ENCODE measurements around the gene THSD1.
"Not testable (repeated sequence)": the region's sequence is repeated elsewhere in the genome, so short reads cannot be mapped to it uniquely, and the experiment has no call there.

The THSD1 gene

GRCh38 chr13:52377898-52378297 lies 28.1 kb downstream of the THSD1 start:
- Histone ChIP-seq H3K27ac (ENCODE audit: low read length) (no peak overlapping the region), H3K27me3 (ENCODE audit: insufficient read depth, low read length) (no peaks in the 10 kb centered on the region), H3K4me1 (ENCODE audit: insufficient read depth, low read length) (no peaks in the 10 kb centered on the region), H3K9me3 (ENCODE audit: insufficient read depth, low read depth, low read length) (no peaks in the 10 kb centered on the region), H3K9ac (ENCODE audit: low read depth, low read length) (no peak overlapping the region), H3K36me3 (ENCODE audit: insufficient read depth, low read depth, low read length) (no peaks in the 10 kb centered on the region), H3K4me3 (ENCODE audit: low read length) (no peak overlapping the region)

- no peaks in the 10 kb centered on the region for H3K36me3 ChIP-seq (ENCODE audit: insufficient read depth, low read depth, low read length)
- no peaks in the 10 kb centered on the region for H3K9me3 ChIP-seq (ENCODE audit: insufficient read depth, low read depth, low read length)
- no peaks in the 10 kb centered on the region for H3K27me3 ChIP-seq (ENCODE audit: insufficient read depth, low read length)
- H3K27ac ChIP-seq (ENCODE audit: low read length): no peak overlapping the region
- H3K4me3 ChIP-seq (ENCODE audit: low read length): no peak overlapping the region
- H3K4me1 ChIP-seq (ENCODE audit: insufficient read depth, low read length): no peaks in the 10 kb centered on the region
- H3K9ac ChIP-seq (ENCODE audit: low read depth, low read length): no peak overlapping the region
Measured at GRCh38 chr13:52374873-52375411, 31.0 kb downstream of the THSD1 start.

- Histone ChIP-seq H3K36me3 (ENCODE audit: insufficient read depth, low read depth, low read length) (no peaks in the 10 kb centered on the region), H3K4me1 (ENCODE audit: insufficient read depth, low read length) (no peaks in the 10 kb centered on the region), H3K9ac (ENCODE audit: low read depth, low read length) (no peak overlapping the region), H3K27ac (ENCODE audit: low read length) (no peak overlapping the region), H3K27me3 (ENCODE audit: insufficient read depth, low read length) (no peaks in the 10 kb centered on the region), H3K9me3 (ENCODE audit: insufficient read depth, low read depth, low read length) (no peaks in the 10 kb centered on the region), H3K4me3 (ENCODE audit: low read length) (no peak overlapping the region)
Measured at GRCh38 chr13:52374389-52374788, 31.6 kb downstream of the THSD1 start.

- not testable (repeated sequence) for H3K4me3 ChIP-seq (ENCODE audit: low read length); H3K4me1 ChIP-seq (ENCODE audit: insufficient read depth, low read length); H3K27ac ChIP-seq (ENCODE audit: low read length); H3K9me3 ChIP-seq (ENCODE audit: insufficient read depth, low read depth, low read length); H3K27me3 ChIP-seq (ENCODE audit: insufficient read depth, low read length); H3K9ac ChIP-seq (ENCODE audit: low read depth, low read length); H3K36me3 ChIP-seq (ENCODE audit: insufficient read depth, low read depth, low read length)
Measured at GRCh38 chr13:52373277-52373676, 32.7 kb downstream of the THSD1 start.

- H3K4me3 ChIP-seq (ENCODE audit: low read length): no peak overlapping the region
Measured at GRCh38 chr13:52371736-52372247, 34.2 kb downstream of the THSD1 start.

GRCh38 chr13:52366291-52366690 lies 39.7 kb downstream of the THSD1 start:
- no peaks in the 10 kb centered on the region for H3K9me3 ChIP-seq (ENCODE audit: insufficient read depth, low read depth, low read length)
- no peak overlapping the region for H3K27ac ChIP-seq (ENCODE audit: low read length)
- no peaks in the 10 kb centered on the region for H3K36me3 ChIP-seq (ENCODE audit: insufficient read depth, low read depth, low read length)
- no peak overlapping the region for H3K4me3 ChIP-seq (ENCODE audit: low read length)
- no peak overlapping the region for H3K9ac ChIP-seq (ENCODE audit: low read depth, low read length)
- H3K27me3 ChIP-seq (ENCODE audit: insufficient read depth, low read length): no peaks in the 10 kb centered on the region
- H3K4me1 ChIP-seq (ENCODE audit: insufficient read depth, low read length): no peaks in the 10 kb centered on the region

More at GRCh38 chr13:52371736-52372247, 34.2 kb downstream of the THSD1 start:
- Histone ChIP-seq H3K27me3 (ENCODE audit: insufficient read depth, low read length) (no peaks in the 10 kb centered on the region), H3K36me3 (ENCODE audit: insufficient read depth, low read depth, low read length) (no peaks in the 10 kb centered on the region), H3K9ac (ENCODE audit: low read depth, low read length) (no peak overlapping the region), H3K4me1 (ENCODE audit: insufficient read depth, low read length) (no peaks in the 10 kb centered on the region), H3K27ac (ENCODE audit: low read length) (no peak overlapping the region), H3K9me3 (ENCODE audit: insufficient read depth, low read depth, low read length) (no peaks in the 10 kb centered on the region)

GRCh38 chr13:52362169-52362887 lies 43.6 kb downstream of the THSD1 start:
- H3K4me3 ChIP-seq (ENCODE audit: low read length); H3K4me1 ChIP-seq (ENCODE audit: insufficient read depth, low read length); H3K27me3 ChIP-seq (ENCODE audit: insufficient read depth, low read length); H3K27ac ChIP-seq (ENCODE audit: low read length); H3K9me3 ChIP-seq (ENCODE audit: insufficient read depth, low read depth, low read length); H3K36me3 ChIP-seq (ENCODE audit: insufficient read depth, low read depth, low read length); H3K9ac ChIP-seq (ENCODE audit: low read depth, low read length): not testable (repeated sequence)

GRCh38 chr13:52361225-52361624 lies 44.7 kb downstream of the THSD1 start:
- Histone ChIP-seq H3K27ac (ENCODE audit: low read length) (no peak overlapping the region), H3K4me1 (ENCODE audit: insufficient read depth, low read length) (no peaks in the 10 kb centered on the region), H3K9ac (ENCODE audit: low read depth, low read length) (no peak overlapping the region), H3K9me3 (ENCODE audit: insufficient read depth, low read depth, low read length) (no peaks in the 10 kb centered on the region), H3K36me3 (ENCODE audit: insufficient read depth, low read depth, low read length) (no peaks in the 10 kb centered on the region), H3K27me3 (ENCODE audit: insufficient read depth, low read length) (no peaks in the 10 kb centered on the region), H3K4me3 (ENCODE audit: low read length) (no peak overlapping the region)

GRCh38 chr13:52359534-52359933 lies 46.4 kb downstream of the THSD1 start:
- Histone ChIP-seq H3K27ac (ENCODE audit: low read length) (no peak overlapping the region), H3K4me1 (ENCODE audit: insufficient read depth, low read length) (no peaks in the 10 kb centered on the region), H3K27me3 (ENCODE audit: insufficient read depth, low read length) (no peaks in the 10 kb centered on the region), H3K9ac (ENCODE audit: low read depth, low read length) (no peak overlapping the region), H3K4me3 (ENCODE audit: low read length) (no peak overlapping the region), H3K9me3 (ENCODE audit: insufficient read depth, low read depth, low read length) (no peaks in the 10 kb centered on the region), H3K36me3 (ENCODE audit: insufficient read depth, low read depth, low read length) (no peaks in the 10 kb centered on the region)

GRCh38 chr13:52356327-52356726 lies 49.6 kb downstream of the THSD1 start:
- Histone ChIP-seq H3K27me3 (ENCODE audit: insufficient read depth, low read length) (no peaks in the 10 kb centered on the region), H3K9ac (ENCODE audit: low read depth, low read length) (no peak overlapping the region), H3K36me3 (ENCODE audit: insufficient read depth, low read depth, low read length) (no peaks in the 10 kb centered on the region), H3K27ac (ENCODE audit: low read length) (no peak overlapping the region), H3K4me3 (ENCODE audit: low read length) (no peak overlapping the region), H3K9me3 (ENCODE audit: insufficient read depth, low read depth, low read length) (no peaks in the 10 kb centered on the region), H3K4me1 (ENCODE audit: insufficient read depth, low read length) (no peaks in the 10 kb centered on the region)

- Histone ChIP-seq H3K27me3 (ENCODE audit: insufficient read depth, low read length) (no peaks in the 10 kb centered on the region), H3K9me3 (ENCODE audit: insufficient read depth, low read depth, low read length) (no peaks in the 10 kb centered on the region), H3K27ac (ENCODE audit: low read length) (no peak overlapping the region), H3K9ac (ENCODE audit: low read depth, low read length) (no peak overlapping the region), H3K4me3 (ENCODE audit: low read length) (no peak overlapping the region), H3K4me1 (ENCODE audit: insufficient read depth, low read length) (no peaks in the 10 kb centered on the region), H3K36me3 (ENCODE audit: insufficient read depth, low read depth, low read length) (no peaks in the 10 kb centered on the region)
Measured at GRCh38 chr13:52353193-52353592, 52.8 kb downstream of the THSD1 start.

GRCh38 chr13:52348983-52349780 lies 56.8 kb downstream of the THSD1 start:
- Histone ChIP-seq H3K9ac (ENCODE audit: low read depth, low read length) (no peak overlapping the region), H3K27ac (ENCODE audit: low read length) (no peak overlapping the region), H3K4me1 (ENCODE audit: insufficient read depth, low read length) (no peaks in the 10 kb centered on the region), H3K9me3 (ENCODE audit: insufficient read depth, low read depth, low read length) (no peaks in the 10 kb centered on the region), H3K4me3 (ENCODE audit: low read length) (no peak overlapping the region), H3K36me3 (ENCODE audit: insufficient read depth, low read depth, low read length) (no peaks in the 10 kb centered on the region), H3K27me3 (ENCODE audit: insufficient read depth, low read length) (no peaks in the 10 kb centered on the region)

Measured in iPS-20b (cell line).